Stimulated activated CD4-positive, alpha-beta T cell treated with anti-CD3 and anti-CD28 coated beads, Interleukin-1b, Interleukin-23, amount 100 ng/mL, for 48 hours (primary cell): ENCODE results near the gene PLBD2.

Experiments used
- DNase-seq: peaks from one replicate; pipeline ENCODE4 v3.0.0-alpha.2; 2020

The PLBD2 gene

DNA sequence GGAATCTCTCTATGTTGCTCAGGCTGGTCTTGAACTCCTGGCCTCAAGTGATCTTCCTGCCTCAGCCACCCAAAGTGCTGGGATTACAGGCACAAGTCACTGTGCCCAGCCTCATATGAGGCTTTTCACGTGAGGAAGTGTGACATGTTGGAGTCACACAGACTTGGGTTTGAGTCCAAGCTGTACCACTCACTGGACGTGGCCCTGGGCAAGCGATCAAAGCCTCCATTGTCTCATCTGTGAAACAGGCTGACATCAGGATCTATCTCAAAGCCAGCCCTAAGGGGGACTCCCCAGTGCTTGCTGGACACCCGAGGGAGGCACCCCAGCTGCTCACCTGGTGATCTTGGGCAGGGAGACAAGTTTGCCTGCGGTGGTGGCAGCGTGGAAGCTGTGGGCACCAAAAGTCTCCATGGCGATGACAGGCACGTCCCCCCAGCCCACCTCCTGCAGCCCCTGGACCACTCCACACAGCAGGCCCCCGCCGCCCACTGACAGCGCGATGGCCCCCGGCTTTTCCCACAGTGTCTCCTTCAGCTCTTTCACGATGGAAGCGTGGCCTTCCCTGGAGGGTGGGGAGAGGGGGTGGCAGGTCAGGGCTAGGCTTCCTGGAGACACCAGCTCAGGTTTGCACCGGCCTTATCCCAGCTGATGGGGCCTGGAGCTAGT, 38.6 kb downstream of the PLBD2 start:
- DNase-seq: no peak

DNA sequence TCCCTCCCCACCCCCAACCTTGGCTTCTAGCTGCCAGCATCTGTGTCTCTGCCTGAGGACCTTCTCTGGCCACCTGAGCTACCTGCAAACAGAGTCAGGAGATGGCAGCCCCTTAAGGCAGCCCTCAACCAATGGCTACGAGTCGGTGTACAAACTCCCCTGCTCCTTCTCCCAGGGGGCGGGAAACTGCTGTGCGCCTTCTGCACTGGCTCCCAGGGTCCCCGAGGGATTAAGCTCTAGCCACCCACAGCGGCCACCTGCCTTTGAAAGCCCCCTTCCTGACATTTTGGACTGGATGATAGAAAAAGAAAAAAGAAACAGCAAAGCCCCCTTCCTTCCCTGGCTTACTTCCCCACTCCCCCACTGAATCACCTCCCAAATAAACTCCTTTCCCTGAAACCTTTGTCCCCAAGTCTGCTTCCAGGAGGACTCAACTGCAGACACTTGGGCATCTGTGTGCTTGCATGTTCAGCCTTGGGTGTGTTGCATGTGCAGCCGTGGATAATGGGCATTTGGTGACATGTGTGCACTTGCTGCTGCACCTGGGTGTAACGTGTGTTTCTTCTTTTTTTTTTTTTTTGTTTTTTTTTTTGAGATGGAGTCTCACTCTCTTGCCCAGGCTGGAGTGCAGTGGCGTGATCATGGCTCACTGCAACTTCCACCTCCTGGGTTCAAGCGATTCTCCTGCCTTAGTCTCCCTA, 39.3 kb downstream of the PLBD2 start:
- no peak for DNase-seq

DNA sequence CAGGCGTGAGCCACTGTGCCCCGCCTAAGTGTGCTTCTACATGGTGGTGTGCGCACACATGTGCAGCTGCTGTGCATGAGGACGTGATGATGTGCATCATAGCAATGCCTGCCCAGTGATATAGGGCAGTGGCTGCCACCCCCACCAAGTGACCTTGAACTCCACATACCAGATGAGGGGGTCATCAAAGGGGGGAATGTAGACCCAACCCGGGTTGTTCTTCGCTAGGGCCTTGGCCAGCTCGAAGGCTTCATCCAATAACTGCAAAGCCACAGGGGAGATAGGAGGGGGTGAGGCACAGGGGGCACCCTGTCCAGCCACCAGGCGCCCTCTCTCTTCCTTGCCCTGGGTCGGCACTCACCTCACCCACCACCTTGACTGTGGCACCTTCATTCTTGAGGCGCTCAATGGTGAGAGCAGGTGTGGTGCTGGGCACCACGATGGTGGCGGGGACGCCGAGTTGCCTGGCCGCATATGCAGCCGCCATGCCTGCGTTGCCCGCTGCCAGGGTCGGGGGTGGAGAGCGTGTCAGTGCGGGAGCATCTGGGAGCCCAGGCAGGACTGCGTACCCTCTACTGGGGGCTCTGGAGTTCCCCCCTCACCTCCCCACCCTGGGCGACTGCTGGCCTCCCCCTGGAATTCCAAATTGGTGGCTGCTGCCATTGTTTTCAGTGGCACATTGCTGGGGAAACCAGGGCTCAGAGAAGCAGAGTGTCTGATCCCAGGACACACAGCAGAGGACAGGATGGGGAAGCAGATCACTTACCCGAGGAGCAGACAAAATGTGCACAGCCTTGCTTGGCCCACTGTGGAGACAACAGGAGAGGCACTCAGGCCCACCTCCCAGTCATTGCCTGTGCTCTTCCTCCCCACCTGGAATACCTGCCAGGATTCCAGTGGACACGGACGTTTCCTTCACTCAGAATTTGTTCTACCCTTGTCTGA, 40.2 kb downstream of the PLBD2 start:
- no peak for DNase-seq

DNA sequence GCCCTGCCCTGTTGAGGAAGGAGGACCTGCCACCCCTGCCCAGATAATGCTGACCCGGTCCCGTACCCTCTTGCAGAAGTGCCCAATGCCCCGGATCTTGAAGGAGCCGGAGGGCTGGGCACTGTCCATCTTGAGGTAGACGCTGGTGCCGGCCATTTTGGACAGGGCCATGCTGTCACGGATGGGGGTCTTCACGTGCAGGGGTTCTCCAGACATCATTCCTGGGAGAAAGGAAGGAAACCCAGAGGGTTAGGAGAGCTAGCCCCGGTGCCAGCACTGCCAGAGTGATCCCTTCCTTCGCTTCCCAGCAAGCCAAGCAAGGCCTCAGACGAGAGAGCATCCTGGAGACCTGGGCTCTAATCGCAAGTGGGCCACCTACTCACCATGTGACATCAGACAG, 41.1 kb downstream of the PLBD2 start:
- DNase-seq: no peak

DNA sequence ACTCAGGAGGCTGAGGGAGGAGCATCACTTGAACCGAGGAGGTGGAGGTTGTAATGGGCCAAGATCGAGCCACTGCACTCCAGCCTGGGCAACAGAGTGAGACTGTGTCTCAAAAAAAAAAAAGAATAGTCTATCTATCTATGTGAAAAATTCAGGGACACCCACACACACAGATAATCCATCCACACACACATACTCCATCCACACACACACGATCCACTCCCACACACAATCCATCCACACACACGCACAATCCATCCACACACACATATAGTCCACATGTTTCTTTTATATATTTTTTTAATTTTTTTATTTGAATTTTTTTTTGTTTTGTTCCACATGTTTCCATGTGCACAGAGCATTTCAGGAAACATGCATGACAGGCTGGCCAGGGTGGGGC, 42.0 kb downstream of the PLBD2 start:
- DNase-seq: no peak

DNA sequence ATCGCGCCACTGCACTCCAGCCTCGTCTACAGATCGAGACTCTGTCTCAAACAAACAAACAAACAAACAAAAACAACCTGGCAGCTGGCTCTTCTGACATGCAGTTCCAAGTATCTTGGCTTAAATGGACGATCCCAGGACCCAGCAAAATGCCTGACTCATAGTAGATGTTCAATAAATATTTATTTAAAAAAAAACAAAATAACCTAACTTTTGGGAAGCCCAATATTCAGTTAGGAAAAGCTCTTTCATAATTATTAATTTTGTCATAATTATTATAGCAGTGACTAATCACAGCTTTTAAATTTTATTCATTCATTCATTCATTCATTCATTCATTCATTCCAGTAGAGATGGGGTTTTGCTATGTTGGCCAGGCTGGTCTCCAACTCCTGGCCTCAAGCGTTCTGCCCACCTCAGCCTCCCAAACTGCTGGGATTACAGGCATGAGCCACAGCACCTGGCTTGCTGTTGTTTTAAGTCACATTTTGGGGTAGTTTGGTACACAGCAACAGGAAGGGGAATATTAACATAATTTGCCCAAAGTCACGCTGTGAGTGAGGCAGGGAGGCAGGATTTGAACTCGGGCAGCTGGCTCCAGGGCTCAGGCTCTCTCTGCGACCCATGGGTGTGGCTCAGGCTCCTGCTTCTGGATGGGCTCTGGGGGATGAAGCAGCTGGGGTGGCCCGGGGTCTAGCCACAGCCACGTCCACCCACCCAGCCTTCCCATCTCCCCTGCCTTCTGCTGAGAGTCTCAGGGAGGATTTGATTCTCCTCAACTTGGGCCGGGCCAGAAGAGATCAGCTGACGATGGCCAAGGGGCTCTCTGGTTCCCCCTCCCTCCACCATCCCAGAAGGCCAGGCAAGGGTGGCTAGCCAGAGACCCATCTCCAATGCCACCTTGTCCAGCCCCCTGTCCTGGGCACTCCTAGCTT, 42.9 kb downstream of the PLBD2 start:
- no peak for DNase-seq

DNA sequence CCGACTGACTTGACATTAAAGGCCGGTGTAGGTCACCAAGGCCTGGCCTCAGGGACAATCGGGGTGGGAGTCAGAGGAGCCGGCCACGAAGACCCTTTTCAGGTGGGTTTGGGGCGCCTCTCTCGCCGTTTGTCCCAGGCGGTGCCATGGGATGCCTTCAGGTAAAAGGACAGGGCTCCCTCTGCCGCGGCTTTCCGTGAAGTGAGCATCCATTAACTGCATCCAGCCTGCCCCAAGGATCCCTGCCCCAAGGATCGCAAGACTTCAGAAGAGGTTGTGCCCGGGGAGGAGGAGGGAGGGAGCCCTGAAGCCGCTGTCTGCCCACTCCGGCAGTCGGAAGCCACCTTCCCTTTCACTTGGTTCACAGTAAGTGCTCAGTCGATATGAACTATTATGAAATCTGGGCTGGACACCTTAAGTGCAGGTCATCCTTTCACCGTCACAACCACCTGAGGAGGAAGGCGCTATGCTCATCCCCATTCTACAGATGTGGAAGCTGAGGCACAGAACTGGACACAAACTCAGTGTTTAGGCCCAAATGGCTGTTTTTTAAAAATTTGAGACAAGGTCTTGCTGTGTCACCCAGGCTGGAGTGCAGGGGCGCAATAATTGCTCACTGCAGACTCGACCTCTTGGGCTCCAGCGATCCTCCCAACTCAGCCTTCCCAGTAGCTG, 44.3 kb downstream of the PLBD2 start:
- no peak for DNase-seq

DNA sequence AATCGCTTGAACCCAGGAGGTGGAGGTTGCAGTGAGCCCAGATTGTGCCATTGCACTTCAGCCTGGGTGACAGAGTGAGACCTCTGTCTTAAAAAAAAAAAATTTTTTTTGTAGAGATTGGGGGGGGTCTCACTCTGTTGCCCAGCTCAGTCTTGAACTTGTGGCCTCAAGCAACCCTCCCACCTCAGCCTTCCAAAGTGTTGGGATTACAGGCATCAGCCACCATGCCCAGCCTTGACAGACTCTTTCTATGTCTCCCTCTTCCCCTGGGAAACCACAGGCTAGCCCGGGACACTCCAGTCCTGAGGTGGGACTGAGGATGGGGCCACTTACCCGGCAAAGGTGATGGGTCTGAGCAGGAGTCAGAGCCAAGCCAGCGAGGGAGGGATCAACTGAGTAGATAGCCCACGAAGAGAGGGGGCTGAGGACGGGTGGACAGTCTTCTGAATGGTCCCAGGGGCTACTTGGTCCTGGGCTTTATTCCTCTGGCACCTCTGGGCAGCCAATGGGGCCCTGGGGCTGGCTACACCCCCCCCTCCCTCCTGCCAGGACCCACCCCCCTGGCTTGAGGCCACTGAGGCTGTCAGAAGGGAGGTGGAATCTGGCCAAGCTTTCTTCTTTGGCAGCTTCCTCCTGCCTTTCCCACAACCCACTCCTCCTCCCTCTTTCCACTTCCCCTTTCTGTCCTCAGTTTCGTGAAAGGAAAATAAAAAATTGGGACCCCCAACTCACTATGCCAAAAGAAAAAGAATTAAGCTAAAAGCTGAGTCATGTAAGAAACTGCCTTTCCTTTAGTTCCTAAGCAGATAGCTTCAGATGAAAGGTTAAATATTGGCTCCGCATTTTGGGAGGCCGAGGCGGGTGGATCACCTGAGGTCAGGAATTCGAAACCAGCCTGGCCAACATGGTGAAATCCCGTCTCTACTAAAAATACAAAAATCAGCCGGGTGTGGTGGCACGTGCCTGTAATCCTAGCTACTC, 45.3 kb downstream of the PLBD2 start, which contains the start of gene SDS:
SDS (minus strand) TSS at position 453 of the 981 bp plus-strand sequence. CDS start 4,179 bp downstream, outside the sequence.
- DNase-seq: no peak

DNA sequence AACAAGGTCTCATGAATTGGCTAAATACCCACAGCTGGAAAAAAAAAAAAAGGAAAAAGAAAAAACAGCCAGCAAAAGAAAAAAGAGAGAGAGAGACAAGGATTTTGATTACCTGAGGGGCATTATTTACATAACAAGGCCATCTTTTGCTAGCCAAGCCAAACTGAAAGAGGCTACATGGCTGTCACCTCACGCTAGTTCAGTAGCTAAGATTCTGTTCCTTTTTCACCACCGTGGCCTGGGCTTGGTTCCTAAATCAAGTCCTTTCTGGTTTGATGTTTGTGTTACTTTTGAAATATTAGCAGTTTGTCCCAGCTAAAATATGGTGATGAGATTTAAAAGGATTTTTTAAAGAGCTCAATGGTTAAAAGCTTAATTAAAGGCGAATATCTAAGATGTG, 47.3 kb downstream of the PLBD2 start:
- no peak for DNase-seq

DNA sequence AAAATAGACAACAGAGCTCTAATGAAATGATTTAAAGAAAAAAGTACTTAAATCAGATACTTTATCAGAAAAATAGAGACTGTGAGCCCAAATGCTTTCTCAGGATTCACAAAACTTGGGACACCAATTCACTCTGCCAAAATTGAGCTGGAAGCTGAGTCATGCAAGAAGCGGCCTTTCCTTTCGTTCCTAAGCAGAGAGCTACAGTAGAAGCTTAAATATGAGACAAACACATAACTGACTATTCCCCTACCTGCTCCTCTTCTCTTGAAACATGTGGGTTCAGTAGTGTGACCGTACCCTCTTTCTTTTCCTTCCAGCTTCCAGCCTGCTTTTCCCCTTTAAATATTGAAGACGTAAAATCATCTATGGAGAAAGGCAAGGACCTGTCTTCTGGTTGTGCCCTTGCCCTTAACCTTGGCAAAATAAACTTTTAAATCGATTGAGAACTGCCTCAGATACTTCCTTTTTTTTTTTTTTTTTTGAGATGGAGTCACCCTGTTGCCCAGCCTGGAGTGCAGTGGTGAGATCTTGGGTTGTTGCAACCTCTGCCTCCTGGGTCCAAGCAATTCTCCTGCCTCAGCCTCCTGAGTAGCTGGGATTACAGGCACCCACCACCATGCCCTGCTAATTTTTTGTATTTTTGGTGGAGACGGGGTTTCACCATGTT, 49.7 kb downstream of the PLBD2 start:
- DNase-seq: no peak

DNA sequence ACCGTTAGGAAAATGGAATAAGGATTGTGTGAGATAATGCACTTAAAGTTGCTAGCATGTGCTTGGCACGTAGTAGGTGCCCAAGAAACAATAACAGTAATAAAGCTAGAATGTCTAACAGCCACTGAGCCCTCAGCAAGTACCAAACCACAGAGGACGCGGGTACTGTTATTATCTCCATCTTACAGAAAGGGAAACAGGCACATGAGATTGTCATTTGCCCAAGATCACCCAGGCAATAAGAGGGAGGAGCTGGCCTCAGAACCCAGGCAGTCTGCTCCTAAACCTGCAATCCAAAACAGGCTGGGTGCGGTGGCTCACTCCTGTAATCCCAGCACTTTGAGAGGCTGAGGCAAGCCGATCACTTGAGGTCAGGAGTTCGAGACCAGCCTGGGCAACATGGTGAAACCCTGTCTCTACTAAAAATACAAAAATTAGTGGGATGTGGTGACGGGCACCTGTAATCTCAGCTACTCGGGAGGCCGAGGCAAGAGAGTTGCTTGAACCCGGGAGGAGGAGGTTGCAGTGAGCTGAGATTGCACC, 50.4 kb downstream of the PLBD2 start:
- DNase-seq: no peak

DNA sequence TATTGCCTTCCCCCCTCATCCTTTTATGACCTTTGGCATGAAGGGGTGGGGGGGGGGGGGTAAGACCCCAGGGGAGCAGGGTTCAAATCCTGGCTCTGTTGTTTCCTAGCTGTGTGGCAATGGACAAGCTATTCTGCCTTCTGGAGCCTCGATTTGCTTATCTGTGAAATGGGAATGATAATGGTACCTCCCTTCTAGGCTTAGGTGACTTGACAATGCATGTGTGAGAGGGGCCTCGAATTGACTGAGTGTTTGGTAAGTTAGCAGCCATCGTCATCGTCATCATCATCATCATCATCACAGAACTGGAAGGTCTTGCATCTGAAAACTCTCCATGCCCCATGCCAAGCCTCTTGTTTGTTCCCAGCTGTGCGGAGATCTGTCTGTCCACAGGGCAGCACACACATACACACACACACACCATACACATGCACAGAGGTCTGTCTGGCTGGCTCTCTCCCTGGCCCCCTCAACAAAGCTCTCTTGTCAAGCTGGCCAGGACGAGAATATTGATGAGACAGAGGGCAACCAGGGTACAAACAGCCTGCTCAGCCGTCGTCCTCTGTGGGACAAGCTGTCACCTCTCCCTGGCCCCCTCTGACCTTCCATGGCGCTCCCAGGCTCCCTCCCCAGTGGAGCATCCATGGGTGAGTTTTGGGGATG, 51.2 kb downstream of the PLBD2 start:
- DNase-seq: no peak

DNA sequence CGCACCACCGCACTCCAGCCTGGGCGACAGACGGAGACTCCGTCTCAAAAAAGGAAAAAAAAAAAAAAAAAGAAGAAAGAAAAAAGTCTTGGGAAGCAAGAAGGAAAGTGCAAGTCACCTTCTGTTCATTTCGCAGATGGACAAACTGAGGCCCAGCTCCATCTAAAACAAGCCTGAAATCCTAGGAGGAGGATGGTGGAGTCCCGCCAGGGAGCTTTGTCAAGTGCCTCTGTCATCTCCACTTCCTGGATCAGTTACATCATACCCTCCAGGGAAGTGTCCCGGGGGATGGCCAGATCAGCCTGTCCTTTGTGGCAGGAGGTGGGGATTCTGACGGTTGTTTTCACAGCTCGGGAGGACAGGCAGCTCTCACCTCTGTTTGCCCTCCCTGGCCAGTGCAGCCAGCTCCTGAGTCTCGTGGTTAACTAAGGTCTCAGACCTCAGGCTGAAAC, 55.1 kb downstream of the PLBD2 start:
- DNase-seq: no peak

DNA sequence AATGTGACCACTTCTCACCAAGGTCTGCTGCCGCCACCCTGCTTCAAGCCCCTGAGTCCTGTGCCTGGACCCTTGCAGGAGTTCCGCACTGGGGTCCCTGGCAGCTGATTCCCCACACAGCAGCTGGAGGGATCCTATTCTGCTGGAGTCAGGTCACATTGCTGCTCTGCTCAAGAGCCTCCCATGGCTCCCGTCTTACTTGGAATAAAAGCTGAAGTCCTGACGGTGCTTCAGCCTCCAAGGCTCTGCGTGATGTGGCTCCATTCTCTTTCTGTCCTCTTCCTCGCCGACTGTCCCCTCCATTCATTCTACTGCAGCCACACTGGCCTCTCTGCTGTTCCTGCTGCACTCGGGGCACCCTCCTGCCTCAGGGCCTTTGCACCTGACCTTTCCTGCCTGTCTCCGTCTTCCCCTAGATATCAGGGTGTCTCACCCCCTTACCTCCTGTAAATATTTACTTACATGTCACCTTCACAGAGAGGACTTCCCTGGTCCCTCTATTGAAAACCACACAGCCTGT, 56.2 kb downstream of the PLBD2 start:
- no peak for DNase-seq

DNA sequence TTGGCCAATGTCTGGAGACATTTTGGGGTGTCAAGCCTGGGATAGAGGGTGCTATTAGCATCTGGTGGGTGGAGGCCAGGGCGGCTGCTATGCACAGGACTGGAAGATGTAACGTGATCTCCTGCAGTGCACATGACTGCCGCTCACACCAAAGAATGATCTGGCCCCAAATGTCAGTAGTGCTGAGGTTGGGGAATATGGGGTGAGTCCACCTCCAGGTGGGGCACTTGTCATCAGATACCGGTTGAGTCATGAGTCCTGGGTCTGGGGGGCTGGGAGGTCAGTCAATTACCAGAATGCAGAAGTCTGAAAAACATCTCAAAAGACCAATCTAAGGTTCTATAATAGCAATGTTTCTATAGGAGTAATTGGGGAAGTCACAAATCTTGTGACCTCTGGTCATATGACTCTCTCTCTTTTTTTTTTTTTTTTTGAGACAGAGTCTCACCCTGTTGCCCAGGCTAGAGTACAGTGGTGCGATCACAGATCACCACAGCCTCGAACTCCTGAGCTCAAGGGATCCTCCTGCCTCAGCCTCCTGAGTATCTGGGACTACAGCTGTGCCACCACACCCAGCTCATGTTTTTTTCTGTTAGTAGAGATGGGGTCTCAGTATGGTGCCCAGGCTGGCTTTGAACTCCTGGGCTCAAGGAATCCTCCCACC, 57.8 kb downstream of the PLBD2 start:
- DNase-seq: no peak

DNA sequence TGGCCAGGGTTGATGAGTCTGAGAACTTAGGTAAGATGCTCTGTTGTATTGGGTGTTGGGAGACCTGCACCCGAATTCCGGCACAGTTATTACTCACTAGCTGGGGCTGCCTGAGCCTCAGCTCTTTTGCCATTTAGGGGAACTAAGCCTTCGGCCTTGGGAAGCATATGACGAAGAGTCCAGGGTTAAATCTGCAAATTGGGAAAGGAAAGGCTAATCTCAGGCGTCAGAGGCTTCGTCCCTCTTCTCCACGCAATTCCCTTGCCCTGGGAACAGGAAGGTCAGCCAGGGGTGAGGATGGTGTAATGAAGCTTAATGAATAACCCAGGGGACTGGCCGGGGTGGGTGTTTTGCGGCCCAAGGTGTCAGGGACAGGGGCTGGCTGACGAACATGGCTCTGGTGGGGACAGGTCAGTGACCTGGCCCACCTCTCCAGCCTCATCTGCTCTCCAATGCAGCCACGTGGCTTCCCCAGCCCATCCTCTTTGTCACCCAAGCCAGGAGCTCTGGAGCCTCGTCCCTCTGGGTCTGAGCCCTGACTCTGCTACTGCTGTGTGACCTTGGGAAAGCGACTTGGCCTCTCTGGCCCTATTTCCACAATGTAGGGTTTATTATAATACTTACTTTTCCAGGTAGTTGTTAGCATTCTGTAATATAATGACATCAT, 60.0 kb downstream of the PLBD2 start:
- no peak for DNase-seq

DNA sequence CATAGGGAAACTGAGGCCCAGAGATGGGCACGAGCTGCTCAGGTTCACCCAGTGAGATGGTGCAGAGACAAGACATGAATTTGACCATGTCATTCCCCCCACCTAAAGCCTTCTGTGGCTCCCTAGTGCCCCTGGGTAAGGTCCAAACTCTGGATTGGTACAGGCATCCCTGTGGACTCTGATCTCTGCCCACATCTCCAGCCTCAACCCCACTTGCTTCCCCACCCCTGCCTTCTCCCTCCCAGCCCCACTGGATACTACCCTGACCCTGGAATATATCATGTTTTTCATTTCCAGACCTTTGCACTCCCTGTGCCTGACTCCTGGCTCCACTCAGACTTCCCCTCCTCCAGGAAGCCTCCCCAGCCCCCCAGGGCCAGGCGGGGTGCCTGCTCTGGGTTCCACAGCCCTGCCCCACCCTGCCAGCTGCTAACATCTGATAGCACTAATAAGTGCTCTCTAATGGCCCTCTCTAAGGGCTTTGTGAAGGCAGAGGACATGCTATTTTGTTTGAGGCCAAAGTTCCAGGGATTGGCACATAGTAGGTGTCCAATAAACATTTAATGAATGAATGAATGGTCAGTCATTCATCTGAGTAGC, 62.7 kb downstream of the PLBD2 start:
- DNase-seq: no peak
